Effector memory CD8-positive, alpha-beta T cell (primary cell): ENCODE measurements around the gene NBR1.
"Not testable (repeated sequence)": the region's sequence is repeated elsewhere in the genome, so short reads cannot be mapped to it uniquely, and the experiment has no call there.

Source experiments
- ATAC-seq: fragments of 150-1000 bp; cut with Tn5 transposase; replicated peaks from 2 replicates; pipeline ENCODE4 v1.10.0; 2021; ENCODE audit warnings: mild to moderate bottlenecking, moderate library complexity
- DNase-seq, 3 experiments: peaks; one replicate each; pipeline ENCODE4 v3.0.0; 2021
- H3K27ac Mint-ChIP-seq, 2 donors: one replicate each; pipeline ENCODE4 v1.8.0; 2022; ENCODE audit warnings: mild to moderate bottlenecking in 2 of 2, mixed read lengths in 2 of 2, moderate library complexity in 2 of 2
- H3K27me3 Mint-ChIP-seq, 2 donors: one replicate each; pipeline ENCODE4 v1.8.0; 2022; ENCODE audit warnings: mixed read lengths in 2 of 2
- H3K36me3 Mint-ChIP-seq: one replicate; pipeline ENCODE4 v1.8.0; 2022; ENCODE audit warnings: mild to moderate bottlenecking, moderate library complexity, mixed read lengths; ENCODE audit not compliant: insufficient read depth
- H3K4me1 Mint-ChIP-seq, 2 donors: one replicate each; pipeline ENCODE4 v1.8.0; 2022; ENCODE audit warnings: low read depth in 2 of 2, mixed read lengths in 2 of 2
- H3K4me3 Mint-ChIP-seq, 2 donors: one replicate each; pipeline ENCODE4 v1.8.0; 2022; ENCODE audit warnings: mild to moderate bottlenecking in 2 of 2, mixed read lengths in 2 of 2, moderate library complexity in 2 of 2
- H3K9me3 Mint-ChIP-seq, 2 donors: one replicate each; pipeline ENCODE4 v1.8.0; 2022; ENCODE audit warnings: mixed read lengths in 2 of 2

Gene NBR1

DNA sequence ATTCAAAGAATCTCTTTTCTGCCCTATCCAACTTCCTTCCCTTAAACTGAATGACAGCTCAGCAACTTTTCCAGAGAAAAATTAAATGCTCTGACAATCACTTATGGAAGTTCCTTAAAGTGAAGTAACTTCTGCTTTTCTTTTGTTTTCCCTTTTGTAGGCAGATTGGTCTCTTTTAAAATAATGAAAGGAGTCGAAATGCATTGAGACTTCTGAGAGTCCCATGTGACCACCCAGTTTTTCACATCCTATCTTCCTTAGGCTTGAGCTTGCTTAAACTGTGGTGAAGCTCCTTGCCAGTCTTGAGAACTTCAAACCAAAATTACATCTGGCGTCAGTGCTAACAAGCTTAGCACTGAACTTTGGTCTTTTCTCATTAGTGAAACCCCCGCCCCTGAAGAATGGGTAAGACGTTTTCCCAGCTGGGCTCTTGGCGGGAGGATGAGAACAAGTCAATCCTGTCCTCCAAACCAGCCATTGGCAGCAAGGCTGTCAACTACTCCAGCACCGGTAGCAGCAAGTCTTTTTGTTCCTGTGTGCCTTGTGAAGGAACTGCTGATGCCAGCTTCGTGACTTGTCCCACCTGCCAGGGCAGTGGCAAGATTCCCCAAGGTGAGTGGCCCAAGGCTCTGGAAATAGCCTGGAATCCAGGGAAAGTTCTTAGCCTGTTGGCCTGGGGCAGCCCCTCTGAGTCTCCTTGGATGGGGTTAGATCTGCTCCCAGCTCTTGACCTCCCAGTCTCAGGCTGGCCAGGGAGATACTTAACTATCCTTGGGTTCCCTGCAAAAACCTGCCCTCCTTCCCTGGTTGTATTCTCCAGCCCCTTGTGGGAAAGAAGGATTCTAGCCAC is 41.9 kb downstream of the NBR1 start:
- DNase-seq, result no peak
- peak overlapping the region; percentile 94 to 98 for H3K27ac Mint-ChIP-seq
- peak overlapping the region; percentile 93 to 96 for H3K4me3 Mint-ChIP-seq
- H3K27me3 Mint-ChIP-seq, result no peaks in the 10 kb centered on the region
- H3K36me3 Mint-ChIP-seq, result peaks cover 37% of the 10 kb centered on the region
- H3K4me1 Mint-ChIP-seq, result peaks cover 23 to 30% of the 10 kb centered on the region in 2 donors
- H3K9me3 Mint-ChIP-seq, result no peaks in the 10 kb centered on the region
- no peak for ATAC-seq

DNA sequence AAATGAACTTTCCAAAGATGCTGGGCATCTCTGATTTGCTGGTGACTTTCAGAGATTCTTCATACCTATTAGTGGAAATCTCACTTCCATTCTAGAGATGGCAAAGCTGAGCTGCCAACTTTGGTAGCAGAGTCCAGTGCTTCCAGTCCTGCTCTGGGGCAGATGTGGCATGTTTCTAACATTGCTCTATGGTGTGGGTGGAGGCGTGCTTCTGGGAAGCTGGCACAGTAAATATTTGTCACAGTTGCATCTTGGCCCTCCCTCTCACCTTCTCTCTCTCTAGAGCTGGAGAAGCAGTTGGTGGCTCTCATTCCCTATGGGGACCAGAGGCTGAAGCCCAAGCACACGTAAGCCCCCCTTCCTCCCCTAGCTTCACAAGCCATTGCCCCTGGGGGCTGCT is 42.5 kb downstream of the NBR1 start:
- H3K4me3 Mint-ChIP-seq, result peak overlapping the region; percentile 93 to 96

DNA sequence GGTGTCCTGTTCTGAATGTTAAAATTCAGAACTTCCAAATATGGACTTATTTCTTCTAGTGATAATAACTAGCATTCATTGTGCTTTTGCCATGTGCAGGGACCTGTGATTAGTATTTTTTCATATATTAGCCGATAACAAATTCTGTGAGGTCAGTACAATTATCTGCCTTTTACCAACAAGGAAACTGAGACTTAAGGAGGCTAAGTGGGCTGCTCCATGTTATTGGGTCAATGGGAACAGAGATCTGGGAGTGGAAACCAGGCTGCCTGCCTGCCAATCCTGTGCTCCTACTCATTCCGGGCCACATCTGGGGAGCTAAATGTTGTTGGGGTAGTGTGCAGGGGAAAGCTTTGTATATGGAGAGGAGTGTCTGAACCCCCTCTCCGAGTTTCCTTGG is 44.3 kb downstream of the NBR1 start:
- Mint-ChIP-seq H3K4me3 (no peak overlapping the region), H3K4me1 (peaks cover 23 to 25% of the 10 kb centered on the region in 2 donors), H3K36me3 (peaks cover 28% of the 10 kb centered on the region), H3K27ac (no peak overlapping the region), H3K27me3 (no peaks in the 10 kb centered on the region), H3K9me3 (no peaks in the 10 kb centered on the region)
- ATAC-seq, result no peak
- DNase-seq, result no peak

More for the DNA sequence above, 42.5 kb downstream of the NBR1 start:
- no peak for DNase-seq
- ATAC-seq, result no peak
- peak overlapping the region in 1 of 2 donors; percentile 94 for H3K27ac Mint-ChIP-seq
- H3K4me1 Mint-ChIP-seq, result peaks cover 23 to 30% of the 10 kb centered on the region in 2 donors
- peaks cover 37% of the 10 kb centered on the region for H3K36me3 Mint-ChIP-seq
- H3K9me3 Mint-ChIP-seq, result no peaks in the 10 kb centered on the region
- no peaks in the 10 kb centered on the region for H3K27me3 Mint-ChIP-seq

DNA sequence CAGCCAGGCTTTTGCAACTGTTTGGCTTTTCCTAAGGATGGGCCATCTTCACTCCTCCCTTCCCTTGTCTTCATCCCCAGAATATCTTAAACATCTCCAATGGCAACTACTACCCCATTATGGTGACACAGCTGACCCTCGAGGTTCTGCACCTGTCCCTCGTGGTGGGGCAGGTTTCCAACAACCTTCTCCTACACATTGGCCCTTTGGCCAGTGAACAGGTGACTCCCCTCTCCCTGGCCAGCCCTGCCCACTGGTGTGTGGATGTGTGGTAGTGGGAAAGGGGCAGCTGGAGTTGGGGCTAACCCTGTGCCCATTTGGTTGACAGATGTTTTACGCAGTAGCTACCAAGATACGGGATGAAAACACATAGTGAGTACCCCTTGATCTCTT is 45.4 kb downstream of the NBR1 start:
- Mint-ChIP-seq H3K4me1 (peaks cover 17 to 19% of the 10 kb centered on the region in 2 donors), H3K36me3 (peaks cover 21% of the 10 kb centered on the region), H3K4me3 (no peak overlapping the region), H3K27me3 (no peaks in the 10 kb centered on the region), H3K27ac (no peak overlapping the region), H3K9me3 (no peaks in the 10 kb centered on the region)
- DNase-seq (no peak), ATAC-seq (no peak)

DNA sequence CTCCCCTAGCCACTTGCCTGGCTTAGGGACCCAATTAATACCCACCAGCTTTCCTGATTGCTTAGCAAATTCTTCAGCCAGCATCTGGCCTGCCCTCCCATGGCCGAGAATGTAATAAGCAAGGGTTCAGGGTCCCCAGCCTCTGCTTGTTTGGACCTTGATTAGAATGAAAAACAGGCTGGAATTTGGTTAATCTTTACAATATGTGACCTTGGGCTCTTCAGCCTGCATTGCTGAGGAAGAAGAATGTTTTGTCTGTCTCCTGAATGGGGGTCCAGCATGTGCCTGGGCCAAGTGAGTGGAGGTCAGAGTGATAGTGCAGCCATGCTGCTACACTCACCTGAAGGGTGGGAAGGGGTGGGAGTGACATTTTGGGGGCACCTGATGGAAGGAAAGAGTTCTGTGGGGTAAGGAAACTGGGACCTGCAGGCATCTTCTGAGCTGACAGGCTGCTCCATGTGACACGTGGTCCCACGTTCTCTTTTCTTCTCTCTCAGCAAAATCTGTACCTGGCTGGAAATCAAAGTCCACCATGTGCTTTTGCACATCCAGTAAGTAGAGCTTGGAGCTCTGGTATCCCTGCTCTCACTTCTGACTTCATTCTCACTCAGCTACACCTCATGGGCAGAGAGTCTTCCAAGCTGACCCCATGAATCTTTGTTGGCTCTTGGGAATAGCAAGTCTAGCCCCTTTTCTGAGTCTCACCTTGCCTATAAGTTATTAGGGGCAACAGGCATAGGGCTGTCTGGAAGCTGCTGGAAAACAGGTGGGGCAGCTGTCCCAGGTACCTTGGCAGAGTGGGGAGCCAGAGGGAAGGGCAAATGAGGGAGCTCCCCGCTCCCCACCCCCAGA is 46.0 kb downstream of the NBR1 start:
- Mint-ChIP-seq H3K27ac (no peak overlapping the region), H3K4me1 (peaks cover 15 to 17% of the 10 kb centered on the region in 2 donors), H3K27me3 (no peaks in the 10 kb centered on the region), H3K4me3 (no peak overlapping the region), H3K36me3 (peaks cover 15% of the 10 kb centered on the region), H3K9me3 (no peaks in the 10 kb centered on the region)
- DNase-seq (no peak), ATAC-seq (no peak)

DNA sequence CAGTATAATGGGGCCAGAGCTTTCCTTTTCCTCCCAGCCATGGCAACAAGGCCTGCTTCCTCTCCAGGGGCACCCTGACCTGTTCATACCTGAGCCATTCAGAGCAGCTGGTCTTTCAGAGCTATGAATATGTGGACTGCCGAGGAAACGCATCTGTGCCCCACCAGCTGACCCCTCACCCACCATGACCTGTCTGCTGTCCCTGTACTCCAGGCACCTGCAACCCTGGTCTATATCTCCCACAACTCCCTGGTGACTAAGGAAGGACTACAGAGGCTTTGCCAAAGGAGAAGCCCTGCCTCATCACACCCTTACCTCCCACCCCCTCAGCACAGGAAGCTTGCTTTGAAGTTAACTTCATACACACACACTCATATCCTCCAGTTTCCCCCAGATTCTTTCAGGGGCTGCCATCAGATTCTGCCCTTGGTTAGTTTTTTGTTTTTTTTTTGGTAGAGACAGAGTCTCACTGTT is 46.6 kb downstream of the NBR1 start:
- no peak overlapping the region for H3K4me3 Mint-ChIP-seq
- ATAC-seq (no peak), DNase-seq (no peak)
- H3K4me1 Mint-ChIP-seq, result peaks cover 8 to 10% of the 10 kb centered on the region in 2 donors
- H3K36me3 Mint-ChIP-seq, result peaks cover 15% of the 10 kb centered on the region
- no peak overlapping the region for H3K27ac Mint-ChIP-seq
- no peaks in the 10 kb centered on the region for H3K27me3 Mint-ChIP-seq
- H3K9me3 Mint-ChIP-seq, result no peaks in the 10 kb centered on the region

DNA sequence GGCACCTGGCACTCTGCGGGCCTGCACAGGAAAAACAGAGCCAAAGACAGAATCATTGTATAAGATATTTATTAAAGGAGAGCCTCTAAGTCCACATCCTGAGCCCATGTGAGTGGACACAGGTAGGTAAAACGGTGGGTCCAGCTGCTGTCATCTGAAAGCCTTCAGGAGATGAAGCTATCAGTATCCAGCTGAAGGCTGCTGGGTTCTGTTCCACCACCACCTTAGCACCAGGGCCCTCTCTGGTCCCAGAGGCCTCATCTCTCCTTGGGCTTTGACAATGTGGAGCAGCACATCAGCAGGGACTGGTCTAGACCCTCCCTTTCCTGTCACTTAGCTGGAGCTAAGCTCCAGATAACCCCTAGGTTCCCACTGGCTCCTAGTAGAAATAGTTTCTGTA is 48.0 kb downstream of the NBR1 start:
- H3K36me3 Mint-ChIP-seq, result peaks cover 15% of the 10 kb centered on the region
- peaks cover 0 to 3% of the 10 kb centered on the region in 2 donors for H3K4me1 Mint-ChIP-seq
- ATAC-seq (no peak), DNase-seq (no peak)
- H3K27ac Mint-ChIP-seq, result peak overlapping the region in 1 of 2 donors; percentile 62
- H3K4me3 Mint-ChIP-seq, result no peak overlapping the region
- H3K9me3 Mint-ChIP-seq, result no peaks in the 10 kb centered on the region
- no peaks in the 10 kb centered on the region for H3K27me3 Mint-ChIP-seq

DNA sequence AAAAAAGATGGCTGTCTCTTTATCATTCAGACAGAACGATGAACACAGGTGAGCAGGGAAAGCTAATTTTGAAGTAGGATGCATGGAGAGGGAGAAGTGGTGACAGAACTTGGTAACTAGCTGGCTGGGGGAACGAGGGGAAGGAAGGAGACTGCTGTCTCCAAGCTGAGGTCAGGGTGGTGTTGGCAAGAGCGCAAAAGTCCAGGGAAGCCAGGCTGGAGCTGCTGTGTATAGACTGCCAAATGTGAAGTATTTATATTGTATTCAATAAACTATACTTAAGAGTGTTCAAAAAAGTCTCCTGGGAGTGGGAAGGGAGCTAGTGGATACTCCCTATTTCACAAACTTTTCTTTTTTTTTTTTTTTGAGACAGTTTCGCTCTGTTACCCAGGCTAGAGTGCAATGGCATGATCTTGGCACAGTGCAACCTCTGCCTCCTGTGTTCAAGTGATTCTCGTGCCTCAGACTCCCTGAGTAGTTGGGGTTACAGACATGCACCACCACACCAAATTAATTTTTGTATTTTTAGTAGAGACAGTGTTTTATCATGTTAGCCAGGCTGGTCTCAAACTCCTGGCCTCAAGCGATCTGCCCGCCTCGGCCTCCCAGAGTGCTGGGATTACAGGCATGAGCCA is 48.8 kb downstream of the NBR1 start:
- ATAC-seq (no peak), DNase-seq (no peak)
- Mint-ChIP-seq H3K4me3 (no peak overlapping the region), H3K36me3 (peaks cover 15% of the 10 kb centered on the region), H3K27me3 (no peaks in the 10 kb centered on the region), H3K9me3 (no peaks in the 10 kb centered on the region), H3K4me1 (peaks cover 0 to 6% of the 10 kb centered on the region in 2 donors), H3K27ac (no peak overlapping the region)

DNA sequence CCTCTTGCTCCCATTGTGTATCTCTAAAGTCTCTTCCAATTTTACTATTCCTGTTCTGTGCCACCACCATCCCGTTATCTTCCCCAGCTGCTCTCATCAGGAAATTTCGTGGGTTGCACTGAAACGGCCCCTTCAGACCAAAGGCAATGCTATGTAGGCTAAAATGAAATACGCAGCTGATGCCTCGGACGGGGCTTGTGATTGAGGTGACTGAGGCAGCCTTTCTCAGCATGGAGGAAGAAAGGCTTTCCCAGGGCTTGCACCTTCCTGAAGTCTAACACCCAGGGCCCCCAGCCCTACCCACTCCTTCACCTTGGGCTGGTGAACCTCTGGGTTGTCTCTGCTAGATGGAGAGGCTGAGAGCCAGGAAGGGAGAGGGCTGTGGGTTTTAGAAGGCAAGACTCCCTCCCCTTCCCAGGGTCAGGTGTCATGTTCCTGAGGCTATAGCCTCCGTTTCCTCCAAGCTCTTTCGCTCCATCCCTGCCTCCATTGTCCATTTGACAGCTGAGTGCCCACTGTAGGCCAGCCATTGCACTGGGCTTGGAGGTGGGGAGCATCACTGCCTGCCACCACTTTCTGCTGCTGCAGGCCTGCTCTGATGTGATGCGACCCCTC is 49.6 kb downstream of the NBR1 start:
- no peaks in the 10 kb centered on the region for H3K27me3 Mint-ChIP-seq
- H3K27ac Mint-ChIP-seq, result no peak overlapping the region
- no peaks in the 10 kb centered on the region for H3K9me3 Mint-ChIP-seq
- H3K4me1 Mint-ChIP-seq, result peaks cover 0 to 6% of the 10 kb centered on the region in 2 donors
- ATAC-seq (no peak), DNase-seq (no peak)
- no peak overlapping the region for H3K4me3 Mint-ChIP-seq
- H3K36me3 Mint-ChIP-seq, result peaks cover 14% of the 10 kb centered on the region

DNA sequence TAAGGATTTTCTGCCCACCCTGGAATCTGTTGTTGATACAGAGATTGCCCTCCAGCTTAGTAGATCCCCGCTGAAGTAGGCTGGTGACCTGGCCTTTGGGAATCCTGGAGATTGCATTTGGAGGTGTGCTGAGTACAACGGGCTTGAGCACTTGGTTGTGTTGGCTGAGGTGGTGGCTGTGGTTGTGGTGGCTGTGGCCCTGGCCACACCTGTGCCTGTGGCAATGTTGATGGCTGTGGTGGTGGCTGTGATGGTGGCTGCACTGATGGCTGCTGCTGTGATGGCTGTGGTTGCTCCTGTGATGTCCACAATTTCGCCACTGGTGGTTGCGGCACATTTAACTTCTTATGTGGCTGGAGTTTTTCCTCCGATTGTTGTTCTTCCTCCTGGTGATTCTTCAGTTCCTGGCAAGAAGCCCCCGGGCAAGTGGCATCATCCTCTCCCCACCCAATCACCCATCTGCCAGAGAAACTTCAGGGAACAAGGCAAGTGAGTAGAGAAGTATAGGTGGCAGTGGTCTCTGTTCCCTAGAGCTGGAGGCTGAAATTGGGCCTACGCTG is 53.2 kb downstream of the NBR1 start:
- H3K4me3 Mint-ChIP-seq, result no peak overlapping the region
- ATAC-seq, result no peak
- DNase-seq, result no peak
- H3K27me3 Mint-ChIP-seq, result no peaks in the 10 kb centered on the region
- H3K9me3 Mint-ChIP-seq, result no peaks in the 10 kb centered on the region
- H3K27ac Mint-ChIP-seq, result peak overlapping the region; percentile 49 to 65
- H3K36me3 Mint-ChIP-seq, result peaks cover 2% of the 10 kb centered on the region
- peaks cover 0 to 3% of the 10 kb centered on the region in 2 donors for H3K4me1 Mint-ChIP-seq

DNA sequence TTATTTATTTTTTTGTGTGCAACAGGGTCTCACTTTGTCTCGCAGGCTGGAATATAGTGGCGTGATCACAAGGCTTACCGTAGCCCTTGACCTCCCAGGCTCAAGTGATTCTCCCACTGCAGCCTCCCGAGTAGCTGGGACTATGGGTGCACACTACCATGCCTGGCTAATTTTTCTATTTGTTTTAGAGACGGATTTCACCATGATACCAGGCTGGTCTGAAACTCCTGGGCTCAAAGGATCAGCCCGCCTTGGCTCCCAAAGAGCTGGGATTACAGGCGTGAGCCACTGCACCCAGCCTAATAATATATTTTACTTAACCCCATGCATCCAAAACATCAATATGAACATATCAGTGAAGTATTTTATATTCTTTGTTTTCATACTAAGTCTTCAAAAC is 55.4 kb downstream of the NBR1 start:
- ATAC-seq (no peak), DNase-seq (no peak)
- Mint-ChIP-seq H3K36me3 (peaks cover 2% of the 10 kb centered on the region), H3K27ac (no peak overlapping the region), H3K4me3 (no peak overlapping the region), H3K9me3 (no peaks in the 10 kb centered on the region), H3K27me3 (no peaks in the 10 kb centered on the region), H3K4me1 (peaks cover 0 to 3% of the 10 kb centered on the region in 2 donors)

DNA sequence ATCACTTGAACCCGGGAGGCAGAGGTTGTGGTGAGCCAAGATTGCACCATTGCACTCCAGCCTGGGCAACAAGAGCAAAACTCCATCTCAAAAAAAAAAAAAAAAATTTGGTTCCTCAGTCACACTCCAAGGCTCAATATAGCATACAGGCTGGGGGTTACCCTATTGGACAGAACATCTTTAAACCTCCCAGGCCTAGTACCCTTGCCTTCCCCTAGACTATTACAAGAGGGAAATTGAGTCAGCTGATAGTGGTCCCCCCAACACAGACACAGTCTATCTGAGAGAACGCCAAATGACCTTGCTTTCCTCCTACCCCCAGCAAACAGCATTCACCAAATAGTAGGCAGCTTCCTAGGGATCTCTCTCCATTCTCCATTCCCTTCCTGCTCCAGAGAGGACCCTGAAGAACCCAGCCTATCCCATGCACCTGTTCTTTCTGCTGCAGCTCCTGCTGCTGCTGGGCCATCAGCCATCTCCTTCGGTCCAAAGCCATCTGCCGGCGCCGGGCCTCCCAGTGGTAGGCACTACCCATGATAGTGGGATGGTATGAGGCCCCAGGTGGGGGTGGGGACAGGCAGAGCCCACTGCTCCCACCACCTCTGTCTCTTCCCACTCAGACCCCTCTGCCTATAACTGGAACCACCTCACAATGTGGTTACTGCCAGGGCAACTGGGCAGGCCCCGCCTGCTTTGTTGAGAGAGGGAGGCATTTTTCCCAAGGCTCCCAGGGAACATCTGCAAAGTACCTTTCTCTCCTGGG is 57.2 kb downstream of the NBR1 start, which contains the start of gene CCDC200:
TSS of gene CCDC200 (minus strand) at position 604 of the 763 bp plus-strand sequence. CDS start at position 535, 69 bp downstream.
- not testable (repeated sequence) for H3K27ac Mint-ChIP-seq, DNase-seq, H3K9me3 Mint-ChIP-seq, ATAC-seq, H3K27me3 Mint-ChIP-seq, H3K4me1 Mint-ChIP-seq, H3K36me3 Mint-ChIP-seq, H3K4me3 Mint-ChIP-seq
